IPS-NIHi7 (cell line): ENCODE results near the gene F2R.
"Not testable (repeated sequence)": the region's sequence is repeated elsewhere in the genome, so short reads cannot be mapped to it uniquely, and the experiment has no call there.

Experiments
- DNase-seq: peaks from one replicate; pipeline ENCODE4 v3.0.0; 2012; ENCODE audit warnings: mixed read lengths; ENCODE audit errors: extremely low spot score

Gene F2R

DNA sequence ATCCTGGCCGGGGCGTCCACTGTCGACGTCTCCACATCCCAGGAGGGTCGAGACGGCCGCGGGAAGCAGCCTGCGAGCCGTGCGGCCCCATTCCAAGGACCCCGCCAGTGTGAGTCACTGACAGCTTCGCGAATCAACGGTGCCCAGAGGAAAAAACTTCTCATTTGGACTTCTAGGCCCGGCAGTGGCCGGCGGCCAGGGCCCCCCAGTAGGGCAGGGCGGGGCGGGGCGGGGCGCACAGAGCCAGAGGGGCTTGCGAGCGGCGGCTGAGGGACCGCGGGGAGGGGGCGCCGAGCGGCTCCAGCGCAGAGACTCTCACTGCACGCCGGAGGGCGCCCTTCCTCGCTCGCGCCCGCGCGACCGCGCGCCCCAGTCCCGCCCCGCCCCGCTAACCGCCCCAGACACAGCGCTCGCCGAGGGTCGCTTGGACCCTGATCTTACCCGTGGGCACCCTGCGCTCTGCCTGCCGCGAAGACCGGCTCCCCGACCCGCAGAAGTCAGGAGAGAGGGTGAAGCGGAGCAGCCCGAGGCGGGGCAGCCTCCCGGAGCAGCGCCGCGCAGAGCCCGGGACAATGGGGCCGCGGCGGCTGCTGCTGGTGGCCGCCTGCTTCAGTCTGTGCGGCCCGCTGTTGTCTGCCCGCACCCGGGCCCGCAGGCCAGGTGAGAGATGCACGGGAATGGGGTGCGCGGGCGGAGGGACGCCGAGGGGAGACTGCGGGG is at the start of gene F2R:
Gene F2R, plus strand, starts transcription at position 391 of the 720 bp plus-strand sequence. Its CDS starts 182 bp downstream, at position 573.
- peak; percentile 93 for DNase-seq

DNA sequence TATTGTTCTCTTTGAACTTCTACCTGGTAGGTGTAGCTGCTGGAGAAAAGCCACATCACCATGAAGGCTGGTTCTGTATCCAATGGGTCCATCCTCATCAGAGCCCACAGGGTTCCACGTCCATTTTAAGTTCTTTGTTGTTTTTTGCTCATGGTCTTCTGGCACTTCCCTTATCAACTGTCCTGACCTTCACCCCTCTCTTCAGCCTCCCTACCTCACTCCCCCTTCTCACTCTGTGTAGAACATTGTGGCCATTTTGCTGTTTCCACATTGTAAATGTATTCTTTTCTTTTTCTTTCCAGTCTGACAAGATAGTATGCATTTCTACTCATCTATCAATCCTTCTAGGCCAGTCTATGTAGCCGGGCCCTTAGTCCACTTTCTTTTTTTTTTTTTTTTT is 48.4 kb upstream of the F2R start:
- DNase-seq: no peak

DNA sequence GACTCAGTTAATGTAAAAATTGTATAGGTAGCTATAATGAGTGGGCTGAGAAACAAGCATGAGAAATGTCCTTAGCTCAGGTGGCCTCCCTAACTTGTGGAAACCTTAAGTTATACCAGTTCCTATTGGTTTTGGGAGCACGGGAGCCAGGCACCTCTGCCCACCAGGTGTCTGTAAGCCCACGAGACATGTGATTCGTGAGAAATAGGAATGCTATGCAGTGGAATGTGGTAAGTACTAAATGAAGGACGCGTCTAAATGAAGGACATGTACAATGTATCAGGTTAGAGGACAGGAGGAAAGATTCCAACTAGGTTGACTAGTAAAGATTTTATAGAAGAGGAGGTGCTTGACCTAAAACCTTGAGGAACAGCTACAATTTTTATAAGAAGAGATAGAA is 46.7 kb upstream of the F2R start:
- DNase-seq: no peak

DNA sequence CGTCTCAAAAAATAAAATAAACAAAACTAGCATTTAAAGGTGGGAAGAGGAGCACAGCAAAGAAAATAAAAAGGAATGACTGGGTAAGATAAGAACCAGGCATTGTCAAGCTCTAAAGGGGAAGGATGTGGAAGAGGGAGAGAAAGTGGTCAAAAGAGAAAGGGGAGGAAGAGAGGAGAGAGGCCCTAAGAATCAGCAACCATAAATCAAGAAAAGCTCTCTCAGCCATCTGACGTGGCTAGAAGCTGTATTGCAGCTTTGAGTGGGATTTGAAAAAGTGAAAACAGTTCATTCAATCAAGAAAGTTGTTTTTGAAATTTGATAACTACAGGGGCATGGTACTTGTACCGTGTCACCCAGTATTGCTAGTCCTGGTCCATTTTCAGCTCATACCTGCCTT is 45.4 kb upstream of the F2R start:
- no peak for DNase-seq

DNA sequence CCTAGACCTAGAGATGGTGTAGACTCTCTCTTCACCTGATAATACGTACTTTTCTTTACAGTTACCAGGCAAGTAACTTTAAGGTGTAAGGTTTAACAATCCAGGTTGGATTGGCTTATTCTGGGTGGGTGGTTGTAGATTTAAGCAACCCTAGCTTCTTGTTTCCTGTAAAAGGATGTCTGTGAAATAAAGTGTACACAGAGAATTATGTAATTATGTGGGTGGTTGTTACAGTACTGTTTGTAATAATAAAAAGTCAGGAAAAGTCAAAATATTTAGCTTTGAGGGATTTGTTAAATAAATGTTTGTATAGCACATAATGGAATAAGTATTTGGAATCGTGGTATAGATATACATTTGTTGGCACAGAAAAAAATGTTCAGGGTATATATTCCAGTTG is 43.7 kb upstream of the F2R start:
- DNase-seq: no peak

DNA sequence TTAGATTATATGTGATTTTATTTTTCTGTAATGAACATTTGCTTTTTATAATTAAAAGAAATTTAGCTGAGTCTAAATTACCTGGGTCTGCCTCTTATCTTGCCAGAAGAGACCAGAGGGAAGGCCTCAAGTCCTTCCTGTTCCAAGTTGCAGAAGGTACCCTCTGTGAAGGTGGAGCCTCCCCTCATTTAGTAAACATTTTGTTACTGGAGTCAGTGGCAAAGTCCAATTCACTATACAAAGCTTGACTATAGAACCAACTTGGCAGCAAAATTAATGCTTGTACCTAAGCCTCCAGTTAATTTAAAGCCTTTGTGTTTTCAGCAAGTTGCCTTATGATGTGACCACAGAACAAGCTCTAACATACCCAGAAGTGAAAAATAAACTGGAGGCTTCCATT is 42.8 kb upstream of the F2R start:
- no peak for DNase-seq

DNA sequence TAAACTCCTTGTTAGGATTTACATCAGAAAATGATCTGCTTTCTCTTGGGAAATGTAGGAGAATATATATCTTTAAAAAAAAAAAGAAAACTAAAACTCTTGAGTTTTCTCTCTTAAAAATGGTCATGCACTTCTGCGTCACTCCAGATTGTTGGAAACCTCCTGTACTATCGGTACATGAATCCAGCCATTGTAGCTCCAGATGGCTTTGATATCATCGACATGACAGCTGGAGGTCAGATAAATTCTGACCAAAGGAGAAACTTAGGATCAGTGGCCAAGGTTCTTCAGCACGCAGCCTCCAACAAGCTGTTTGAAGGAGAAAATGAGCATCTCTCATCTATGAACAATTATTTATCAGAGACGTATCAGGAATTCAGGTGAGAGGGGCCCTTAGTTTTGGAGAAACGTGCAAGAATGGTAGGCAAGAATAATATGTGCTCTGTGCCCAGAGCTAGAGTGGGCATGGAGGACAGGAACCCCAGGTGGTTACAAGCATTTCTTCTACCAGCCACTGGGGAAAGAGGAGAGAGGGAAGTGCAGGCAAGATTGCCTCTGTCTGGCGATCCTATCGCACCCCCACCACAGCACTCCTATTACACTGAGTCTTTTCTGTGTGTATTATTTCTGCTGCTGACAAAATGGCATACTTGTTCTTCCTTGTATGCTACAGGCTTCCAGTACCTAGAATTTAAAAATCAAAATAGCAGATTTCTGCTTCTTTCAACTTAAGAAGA is 41.4 kb upstream of the F2R start:
- DNase-seq: peak; percentile 17

DNA sequence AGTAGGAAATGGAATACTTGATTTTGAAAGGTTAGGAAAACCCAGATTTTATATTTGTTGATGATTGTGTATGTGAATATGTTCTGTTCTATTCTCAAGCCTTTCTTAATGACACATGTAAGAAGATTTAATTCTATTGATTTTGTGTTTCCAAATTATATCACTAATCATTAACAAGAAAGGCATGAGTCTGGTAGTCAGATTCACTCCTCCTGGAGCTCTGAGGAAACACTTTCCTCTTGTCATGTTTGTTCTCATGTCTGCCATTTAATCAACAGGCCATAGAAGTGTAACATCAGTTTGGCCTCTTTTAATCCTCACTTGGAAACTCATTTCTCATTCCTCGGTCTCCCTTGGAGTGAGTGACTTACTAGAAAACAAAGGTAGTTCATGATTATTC is 40.6 kb upstream of the F2R start:
- DNase-seq: no peak

DNA sequence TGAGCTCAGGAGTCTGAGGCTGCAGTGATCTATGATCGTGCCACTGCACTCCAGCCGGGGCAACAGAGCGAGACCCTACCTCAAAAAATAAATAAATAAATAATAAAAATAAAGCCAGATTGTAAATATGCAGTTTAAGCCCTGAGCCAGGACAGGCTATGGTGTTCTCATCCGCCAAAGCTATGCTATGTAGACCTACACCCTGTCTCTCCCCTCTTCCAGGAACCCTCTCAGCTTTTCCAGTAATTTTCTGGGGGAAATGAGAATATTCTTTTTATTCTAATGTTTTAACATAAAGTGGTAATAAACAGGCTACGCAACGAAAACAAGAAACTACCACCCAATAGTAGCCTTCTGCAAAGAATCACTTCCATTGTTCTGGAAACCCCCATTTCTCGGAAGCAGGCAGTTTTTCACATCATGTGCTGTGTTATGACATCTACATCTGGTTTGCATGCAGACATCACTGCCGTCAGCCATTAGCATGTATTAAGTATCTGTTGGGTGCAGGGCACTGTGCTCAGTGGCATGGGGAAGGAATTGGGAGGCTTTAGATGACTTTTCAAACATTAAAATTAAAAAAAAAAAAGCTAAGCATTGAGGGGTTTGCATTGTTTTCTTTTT is 38.0 kb upstream of the F2R start:
- DNase-seq: no peak

DNA sequence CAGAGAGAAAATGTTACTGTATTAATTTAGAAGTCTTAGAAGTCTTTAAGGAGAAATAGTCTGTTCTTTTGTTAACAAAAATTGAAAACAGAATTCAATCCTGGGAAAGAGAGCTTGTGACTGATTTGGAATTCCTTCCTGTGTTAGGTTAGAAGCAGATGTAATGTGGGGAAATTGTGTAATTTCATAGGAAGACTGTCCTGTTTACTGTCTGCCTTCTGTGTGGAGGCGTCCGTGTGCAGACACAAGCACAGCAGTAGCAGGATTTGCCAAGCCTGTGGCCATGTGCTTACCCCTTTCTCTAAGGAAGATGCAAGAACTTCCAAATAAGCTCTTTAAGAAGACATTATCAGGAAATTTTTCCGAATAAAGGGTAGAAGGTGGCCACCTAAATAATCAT is 36.7 kb upstream of the F2R start:
- no peak for DNase-seq

DNA sequence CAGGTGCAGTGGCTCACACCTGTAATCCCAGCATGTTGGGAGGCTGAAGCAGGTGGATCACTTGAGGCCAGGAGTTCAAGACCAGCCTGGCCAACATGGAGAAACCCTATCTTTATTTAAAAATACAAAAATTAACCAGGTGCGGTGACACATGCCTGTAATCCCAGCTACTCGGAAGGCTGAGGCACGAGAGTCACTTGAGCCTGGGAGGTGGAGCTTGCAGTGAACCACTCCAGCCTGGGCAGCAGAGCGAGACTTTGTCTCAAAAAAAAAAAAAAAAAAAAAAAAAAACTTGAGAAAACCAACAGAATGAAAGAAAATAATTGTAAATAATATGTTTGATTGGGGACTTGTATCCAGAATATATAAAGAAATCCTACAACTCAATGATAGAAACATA is 35.1 kb upstream of the F2R start:
- DNase-seq: not testable (repeated sequence)

DNA sequence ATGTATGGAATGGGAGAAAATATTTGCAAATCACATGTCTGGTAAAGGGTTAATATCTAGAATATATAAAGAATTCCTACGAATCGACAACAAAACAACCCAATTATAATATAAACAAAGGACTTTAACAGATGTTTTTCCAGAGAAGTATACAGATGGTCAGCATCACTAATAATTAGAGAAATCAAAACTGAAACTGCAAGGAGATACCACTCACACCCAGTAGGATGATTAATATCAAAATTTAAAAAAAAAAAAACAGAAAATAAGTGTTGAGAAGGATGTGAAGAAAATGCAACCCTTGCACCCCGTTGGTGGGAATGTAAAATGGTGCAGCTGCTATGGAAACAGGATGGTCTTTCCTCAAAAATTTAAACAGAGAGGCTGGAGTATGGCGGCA is 34.6 kb upstream of the F2R start:
- no peak for DNase-seq

DNA sequence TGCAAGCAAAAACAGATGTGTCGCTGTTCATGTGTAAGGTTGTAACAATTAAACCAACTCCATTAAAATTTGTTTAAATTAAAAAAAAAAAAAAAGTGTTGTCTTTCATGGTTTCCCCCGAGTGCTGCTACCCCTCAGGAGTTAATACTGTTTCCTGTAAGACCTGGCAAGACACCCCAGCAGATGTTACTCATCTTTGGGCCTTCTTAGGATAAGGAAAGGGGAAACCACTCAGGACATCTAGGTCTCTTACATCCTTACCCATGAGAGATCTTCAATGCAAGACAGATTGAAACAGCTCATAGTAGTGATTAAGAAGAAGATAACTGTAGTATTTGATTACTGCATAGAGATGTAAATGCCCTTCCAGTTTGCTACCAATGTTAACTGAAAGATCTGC is 33.5 kb upstream of the F2R start:
- no peak for DNase-seq

DNA sequence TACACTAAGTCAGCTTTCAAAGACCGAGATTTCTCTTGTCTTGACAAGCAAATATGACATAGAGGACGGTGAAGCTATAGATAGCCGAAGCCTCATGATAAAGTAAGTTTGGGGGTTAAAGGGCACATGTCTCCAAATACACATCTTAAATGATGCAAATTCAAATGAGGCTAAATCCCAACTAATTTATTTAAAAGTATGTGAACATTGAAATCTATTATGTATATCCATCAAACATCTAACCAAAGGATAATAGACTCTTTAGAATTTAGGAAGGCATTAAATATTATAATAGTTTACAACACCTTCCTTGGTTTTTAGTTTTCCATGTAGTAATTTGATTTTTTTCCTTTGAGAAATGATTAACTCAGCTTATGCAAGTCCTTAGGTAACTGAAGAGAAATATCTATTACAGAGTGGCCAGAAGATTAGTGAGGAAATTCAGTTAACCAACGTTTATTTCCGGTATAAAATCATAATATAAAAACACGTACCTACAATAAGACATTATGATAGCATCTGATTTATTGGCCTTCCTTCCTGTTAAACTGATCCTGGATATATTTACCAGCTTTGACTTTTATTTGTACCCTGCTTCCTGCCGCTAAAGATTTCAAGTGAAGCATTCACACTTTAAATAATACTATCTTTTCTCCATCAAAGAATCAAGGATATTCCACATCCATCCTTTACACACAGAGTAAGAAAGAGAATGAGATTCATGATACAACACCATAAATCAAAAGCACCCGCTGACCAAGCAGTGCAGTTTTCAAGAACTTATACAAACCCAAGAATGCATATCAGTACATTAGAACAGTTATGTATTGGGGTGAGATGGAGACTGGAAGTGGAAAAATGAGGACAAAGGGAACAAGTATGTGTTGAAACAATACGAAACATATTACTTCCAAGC is 31.9 kb upstream of the F2R start:
- DNase-seq: no peak

DNA sequence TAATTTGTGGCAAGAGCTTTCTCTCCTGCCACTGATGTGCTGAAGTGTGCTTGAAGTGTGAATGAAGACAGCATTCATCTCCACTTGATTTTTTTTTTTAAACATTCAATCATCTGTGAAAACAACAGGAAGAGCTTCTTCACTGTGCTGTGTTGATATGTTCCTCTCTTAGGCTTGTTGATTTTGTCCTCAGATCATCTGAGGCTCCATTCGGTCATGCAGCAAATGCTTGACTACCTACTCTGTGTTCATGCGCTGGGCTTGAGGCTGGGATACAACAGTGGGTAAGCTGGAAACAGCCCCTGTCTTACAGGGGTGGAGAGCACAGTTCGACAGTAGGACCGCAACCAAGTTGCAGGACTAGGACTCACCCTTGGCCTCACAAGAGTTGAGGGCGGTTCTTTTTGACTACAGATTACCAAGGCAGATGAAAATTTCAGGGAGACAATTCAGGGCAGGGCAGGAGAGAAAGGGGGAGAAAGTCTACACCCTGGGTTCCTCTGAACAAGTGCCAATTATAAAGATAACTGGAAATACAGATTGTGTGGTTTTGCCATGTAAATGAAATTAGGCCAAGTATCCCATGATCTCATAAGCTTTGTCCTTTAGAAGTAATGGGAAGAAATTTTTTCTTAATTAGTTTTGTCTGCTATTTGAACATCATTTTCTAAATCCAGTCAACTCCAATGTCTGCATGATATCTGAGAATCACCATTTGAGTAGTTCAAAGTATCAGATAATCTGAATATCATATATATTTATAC is 31.0 kb upstream of the F2R start:
- no peak for DNase-seq

DNA sequence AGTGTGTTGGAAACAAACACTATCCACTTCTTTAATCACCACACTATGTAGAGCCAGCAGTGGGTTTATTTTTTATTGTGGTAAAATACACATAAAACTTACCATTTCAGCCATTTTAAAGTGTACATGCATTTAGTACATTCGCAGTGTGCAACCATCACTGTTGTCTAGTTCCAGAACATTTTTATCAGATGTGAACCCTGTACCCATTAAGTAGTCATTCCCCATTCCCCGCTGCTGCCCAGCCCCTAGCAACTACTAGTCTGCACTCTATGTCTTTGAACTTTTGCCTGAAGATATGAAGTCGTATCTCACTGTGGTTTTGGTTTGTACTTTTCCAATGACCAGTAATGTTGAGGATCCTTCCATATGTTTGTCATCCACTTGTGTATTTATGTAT is 30.2 kb upstream of the F2R start:
- no peak for DNase-seq

DNA sequence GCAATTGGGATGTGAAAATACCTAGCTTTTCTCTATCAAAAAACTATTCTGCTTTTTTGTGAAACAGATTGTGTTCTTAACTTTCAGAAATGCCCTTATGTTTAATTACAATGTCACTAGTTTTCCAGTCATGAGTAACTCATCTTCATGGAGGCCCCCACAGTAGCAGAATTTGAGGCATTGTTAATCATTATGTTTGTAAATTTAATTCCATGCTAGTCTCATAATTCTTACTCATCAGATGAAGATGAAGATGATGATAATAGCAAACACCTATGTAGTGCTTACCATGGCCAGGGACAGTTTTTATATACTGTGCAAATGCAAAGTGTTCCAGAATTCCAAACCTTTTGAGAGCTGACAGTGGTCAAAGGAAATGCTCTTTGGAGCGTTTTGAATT is 27.7 kb upstream of the F2R start:
- DNase-seq: no peak

DNA sequence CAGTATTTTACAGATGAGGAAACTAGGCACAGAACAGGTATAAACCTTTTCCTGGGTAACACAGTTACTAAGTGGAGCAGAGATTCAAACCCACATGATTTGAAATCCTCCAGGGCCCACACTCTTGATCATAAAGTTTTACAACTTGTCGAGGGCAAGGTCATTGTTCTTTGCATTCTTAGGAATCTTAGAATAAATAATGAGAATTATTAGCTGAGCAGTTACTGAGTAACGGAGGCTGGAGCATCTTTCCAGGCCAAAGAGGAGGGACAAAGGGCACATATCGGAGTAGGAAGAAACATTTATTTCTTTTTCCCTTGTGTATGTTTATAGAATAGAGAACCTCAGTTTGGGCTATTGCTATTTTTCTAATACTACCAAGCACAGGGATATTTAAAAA is 27.1 kb upstream of the F2R start:
- no peak for DNase-seq

DNA sequence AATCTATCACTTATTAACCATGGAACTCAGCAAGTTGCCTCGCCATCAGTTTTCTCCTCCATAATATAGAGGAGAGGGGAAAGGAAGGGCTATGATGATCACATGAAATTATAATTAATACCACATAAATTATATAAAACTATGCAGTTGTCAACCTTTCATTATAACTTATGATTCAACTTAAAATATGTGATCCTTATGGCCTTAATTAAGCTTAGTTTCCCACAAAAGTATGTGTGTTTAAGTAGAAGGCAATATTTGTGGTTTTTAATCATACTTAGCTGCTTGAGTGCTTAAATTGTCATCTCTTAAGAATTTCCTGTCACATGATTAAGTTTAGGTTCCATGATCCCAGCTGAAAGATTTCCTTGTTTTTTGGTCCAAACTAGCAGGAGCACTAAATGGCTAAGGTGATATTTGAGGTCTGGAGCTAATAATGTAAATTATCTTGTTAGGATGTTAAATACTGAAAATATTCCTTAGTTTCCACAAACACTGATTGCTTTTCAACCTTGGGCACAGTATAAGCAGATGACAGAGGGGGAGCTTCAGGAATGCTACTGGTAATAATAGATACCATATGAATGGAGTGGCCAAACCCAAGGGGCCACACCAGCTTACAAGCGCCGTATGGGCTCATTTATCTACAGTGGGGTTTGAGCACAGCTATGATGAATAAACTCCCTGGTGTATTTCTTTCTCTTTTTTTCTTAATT is 26.4 kb upstream of the F2R start:
- no peak for DNase-seq

DNA sequence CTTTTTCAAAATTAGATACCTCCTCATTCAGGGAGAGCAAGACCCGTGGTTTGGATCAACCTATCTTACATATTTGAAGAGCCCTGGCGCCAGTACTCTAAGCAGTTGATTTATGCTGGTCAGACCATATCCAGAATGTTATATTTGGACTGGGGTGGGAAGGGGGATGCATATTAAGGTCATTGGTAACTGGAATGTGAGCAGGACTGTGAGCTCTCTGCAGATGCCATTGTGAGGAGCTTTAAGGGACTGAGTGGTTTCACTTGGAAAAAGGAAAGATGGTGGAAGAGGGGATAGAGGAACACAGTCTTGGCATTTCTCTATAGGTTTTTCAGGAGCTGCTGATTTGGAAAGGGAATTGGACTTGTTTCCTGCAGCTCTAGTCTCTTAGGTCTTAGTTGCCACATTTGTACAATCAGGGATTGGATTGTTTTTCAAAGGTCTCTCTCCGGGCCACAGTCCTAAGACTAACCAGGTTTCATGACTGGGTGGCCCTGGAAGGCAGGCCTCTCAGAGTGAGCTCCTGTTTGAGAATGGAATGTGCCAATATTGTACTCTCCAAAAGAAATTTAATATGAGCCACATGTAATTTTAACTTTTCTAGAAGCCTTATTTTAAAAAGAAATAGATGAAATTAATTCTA is 25.8 kb upstream of the F2R start:
- no peak for DNase-seq
